Stomach smooth muscle (tissue), 2 donors: Measurements from ENCODE around the gene CARS2.
A peak's percentile ranks its signal among the peaks of the same experiment; 100 is the strongest.
"Not testable (repeated sequence)": the region's sequence is repeated elsewhere in the genome, so short reads cannot be mapped to it uniquely, and the experiment has no call there.

ENCODE experiments used
- H3K27ac ChIP-seq: one replicate; pipeline ENCODE4 v1.7.0; 2013; ENCODE audit warnings: mild to moderate bottlenecking, low read length, inconsistent platforms
- H3K27me3 ChIP-seq, 2 donors: one replicate each; pipeline ENCODE4 v1.7.0; 2013; ENCODE audit warnings: low read length in 2 of 2; ENCODE audit not compliant: insufficient read depth in 2 of 2, control insufficient read depth in 1 of 2
- H3K36me3 ChIP-seq, 2 donors: one replicate each; pipeline ENCODE4 v1.7.0; 2013; ENCODE audit warnings: low read length in 2 of 2; ENCODE audit not compliant: control insufficient read depth in 2 of 2, insufficient read depth in 2 of 2
- H3K4me1 ChIP-seq: one replicate; pipeline ENCODE4 v1.7.0; 2013; ENCODE audit warnings: low read length; ENCODE audit not compliant: control insufficient read depth, insufficient read depth
- H3K4me3 ChIP-seq, 2 donors: one replicate each; pipeline ENCODE4 v1.7.0; 2013; ENCODE audit warnings: low read length in 2 of 2
- H3K9ac ChIP-seq, 2 donors: one replicate each; pipeline ENCODE4 v1.7.0; 2013; ENCODE audit warnings: low read length in 2 of 2, mild to moderate bottlenecking in 1 of 2
- H3K9me3 ChIP-seq, 2 donors: one replicate each; pipeline ENCODE4 v1.7.0; 2013; ENCODE audit warnings: low read length in 2 of 2; ENCODE audit not compliant: control insufficient read depth in 2 of 2
- donor health status: healthy.
- donor health status: Pancreatic carcinoma.

The CARS2 gene

DNA sequence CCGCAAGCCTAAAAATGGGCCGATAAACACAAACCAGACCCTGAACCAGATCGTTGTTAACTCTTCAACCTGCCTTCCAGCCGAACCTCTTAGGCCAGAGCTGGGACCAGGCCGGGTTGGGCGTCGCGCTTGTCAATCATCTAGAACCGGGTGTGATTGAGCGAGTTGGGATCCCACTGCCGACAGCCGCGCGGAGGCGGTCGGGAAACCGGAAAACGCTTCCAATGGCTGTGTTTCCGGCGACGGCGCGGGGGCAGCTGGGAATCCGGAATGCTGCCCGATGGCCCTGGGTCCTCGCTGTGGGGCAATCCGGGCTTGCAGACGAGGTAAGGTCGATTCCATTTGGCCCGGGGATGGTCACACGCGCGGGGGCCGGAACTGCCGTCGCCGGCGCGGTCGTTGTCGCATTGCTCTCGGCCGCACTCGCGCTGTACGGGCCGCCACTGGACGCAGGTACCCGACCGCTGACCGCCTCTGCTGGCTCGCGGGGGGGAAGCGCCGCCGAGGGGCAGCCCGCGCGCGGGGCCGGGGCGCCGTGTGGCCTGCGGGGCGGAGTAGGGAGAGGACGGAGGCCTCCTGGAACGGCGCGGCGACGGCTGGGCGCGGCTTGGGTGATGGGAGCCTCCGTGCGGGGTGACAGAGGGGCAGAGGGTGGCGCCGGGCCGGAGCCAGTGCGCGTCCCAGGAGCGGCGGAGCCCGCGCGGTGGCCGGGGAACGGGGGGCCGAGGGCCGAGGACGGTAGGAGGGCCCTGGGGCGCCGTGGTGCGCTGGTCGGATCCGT, 90.4 kb downstream of the CARS2 start, which contains the start of gene NAXD:
TSS of gene NAXD (plus strand) at position 224 of the 781 bp plus-strand sequence. CDS start at position 281, 57 bp downstream.
- Histone ChIP-seq H3K27ac (peak within 1 kb of the TSS; percentile 90), H3K9me3 (no peaks in the 10 kb centered on the region), H3K27me3 (no peaks in the 10 kb centered on the region), H3K9ac (peak within 1 kb of the TSS; percentile 87 to 90), H3K36me3 (no peaks in the 10 kb centered on the region), H3K4me1 (peaks cover 41% of the 10 kb centered on the region), H3K4me3 (peak within 1 kb of the TSS; percentile 78 to 89)

DNA sequence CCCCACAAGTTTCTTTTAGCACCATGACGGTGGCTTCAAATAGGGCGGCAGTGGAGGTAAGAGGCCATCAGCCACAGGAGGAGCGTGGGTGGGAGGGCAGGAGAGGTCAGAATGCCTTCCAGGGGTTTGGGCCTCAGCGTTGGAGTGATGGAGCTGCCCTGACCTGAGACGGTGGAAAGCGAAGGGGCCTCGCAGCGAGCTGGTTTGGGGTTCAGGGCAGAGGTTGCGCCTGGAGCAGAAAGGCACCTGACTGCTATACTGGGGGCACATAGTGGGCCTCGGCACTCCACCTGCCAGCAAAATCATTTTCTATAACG, 91.0 kb downstream of the CARS2 start:
- peak overlapping the region; percentile 87 to 90 for H3K9ac ChIP-seq
- H3K27me3 ChIP-seq: no peaks in the 10 kb centered on the region
- peak overlapping the region; percentile 78 to 89 for H3K4me3 ChIP-seq
- H3K27ac ChIP-seq: peak overlapping the region; percentile 90
- H3K4me1 ChIP-seq: peaks cover 39% of the 10 kb centered on the region
- H3K36me3 ChIP-seq: no peaks in the 10 kb centered on the region
- H3K9me3 ChIP-seq: no peaks in the 10 kb centered on the region

DNA sequence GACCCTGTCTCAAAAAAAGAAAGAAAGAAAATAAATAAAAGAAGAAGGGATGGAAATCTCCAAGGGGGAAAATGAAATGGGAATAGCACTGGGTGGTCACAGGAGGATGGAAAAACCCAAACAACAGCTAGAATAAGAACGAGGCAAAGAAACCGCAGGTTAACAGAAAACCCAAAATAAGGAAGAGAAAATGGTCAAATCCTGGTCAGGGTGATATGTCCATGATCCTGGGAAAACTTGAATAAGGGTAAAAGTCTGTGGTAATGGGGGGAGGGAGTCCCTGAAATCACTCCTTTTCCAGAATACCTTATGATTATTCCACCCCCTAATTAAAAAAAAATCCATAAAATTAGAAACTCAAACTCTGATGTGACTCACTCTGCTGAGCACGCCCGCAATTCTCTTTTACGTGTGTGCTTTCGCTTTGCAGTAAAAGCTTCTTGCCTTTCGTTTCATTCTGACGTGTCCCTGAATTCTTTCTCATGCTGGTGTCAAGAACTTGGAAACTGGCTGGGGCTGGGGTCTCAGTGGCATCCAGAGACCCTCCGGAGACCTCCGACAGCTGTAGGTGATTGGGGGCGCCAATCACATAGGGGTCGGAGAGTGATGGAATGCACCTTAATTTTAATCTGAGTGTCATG, 94.8 kb downstream of the CARS2 start:
- H3K27ac ChIP-seq: no peak overlapping the region
- no peaks in the 10 kb centered on the region for H3K27me3 ChIP-seq
- no peak overlapping the region for H3K4me3 ChIP-seq
- no peak overlapping the region for H3K9ac ChIP-seq
- H3K36me3 ChIP-seq: no peaks in the 10 kb centered on the region
- peaks cover 7% of the 10 kb centered on the region for H3K4me1 ChIP-seq
- no peaks in the 10 kb centered on the region for H3K9me3 ChIP-seq

DNA sequence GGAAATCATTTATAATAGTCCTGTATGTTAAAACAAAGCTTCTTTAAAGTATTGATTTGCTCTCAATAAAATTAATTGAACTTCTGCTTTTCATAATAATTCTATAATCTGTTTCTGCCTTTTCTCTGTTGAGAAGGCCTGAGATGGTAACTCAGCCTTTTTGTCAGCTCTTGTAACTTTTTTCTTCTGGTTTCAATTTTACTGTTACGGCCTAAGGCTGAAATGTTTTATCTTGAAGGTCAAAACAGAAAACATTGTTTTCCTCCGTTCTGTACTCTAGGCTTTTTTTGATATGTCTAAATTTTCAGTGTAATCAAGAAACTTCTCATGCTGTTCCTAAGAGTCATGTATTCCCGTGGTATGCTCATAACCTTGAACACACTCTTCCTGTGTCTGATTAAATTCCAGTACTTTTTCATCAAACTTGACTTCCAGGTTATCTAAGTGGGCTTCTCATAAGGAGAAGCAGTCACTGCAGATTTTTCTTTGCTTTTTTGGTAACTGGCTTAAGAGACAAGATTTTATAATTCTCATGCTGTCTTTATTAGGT, 98.2 kb downstream of the CARS2 start:
- no peak overlapping the region for H3K4me3 ChIP-seq
- no peak overlapping the region for H3K27ac ChIP-seq
- H3K4me1 ChIP-seq: no peaks in the 10 kb centered on the region
- no peaks in the 10 kb centered on the region for H3K9me3 ChIP-seq
- H3K36me3 ChIP-seq: no peaks in the 10 kb centered on the region
- no peak overlapping the region for H3K9ac ChIP-seq
- H3K27me3 ChIP-seq: no peaks in the 10 kb centered on the region

DNA sequence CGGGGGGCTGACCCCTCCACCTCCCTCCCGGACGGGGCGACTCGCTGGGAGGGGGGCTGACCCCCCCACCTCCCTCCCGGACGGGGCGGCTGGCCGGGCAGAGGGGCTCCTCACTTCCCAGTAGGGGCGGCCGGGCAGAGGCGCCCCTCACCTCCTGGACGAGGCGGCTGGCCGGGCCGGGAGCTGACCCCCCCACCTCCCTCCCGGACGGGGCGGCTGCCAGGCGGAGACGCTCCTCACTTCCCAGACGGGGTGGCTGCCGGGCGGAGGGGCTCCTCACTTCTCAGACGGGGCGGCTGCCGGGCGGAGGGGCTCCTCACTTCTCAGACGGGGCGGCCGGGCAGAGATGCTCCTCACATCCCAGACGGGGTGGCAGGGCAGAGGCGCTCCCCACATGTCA, 99.6 kb downstream of the CARS2 start:
- H3K9ac ChIP-seq, H3K36me3 ChIP-seq, H3K27me3 ChIP-seq, H3K4me1 ChIP-seq, H3K4me3 ChIP-seq, H3K27ac ChIP-seq, H3K9me3 ChIP-seq: not testable (repeated sequence)

DNA sequence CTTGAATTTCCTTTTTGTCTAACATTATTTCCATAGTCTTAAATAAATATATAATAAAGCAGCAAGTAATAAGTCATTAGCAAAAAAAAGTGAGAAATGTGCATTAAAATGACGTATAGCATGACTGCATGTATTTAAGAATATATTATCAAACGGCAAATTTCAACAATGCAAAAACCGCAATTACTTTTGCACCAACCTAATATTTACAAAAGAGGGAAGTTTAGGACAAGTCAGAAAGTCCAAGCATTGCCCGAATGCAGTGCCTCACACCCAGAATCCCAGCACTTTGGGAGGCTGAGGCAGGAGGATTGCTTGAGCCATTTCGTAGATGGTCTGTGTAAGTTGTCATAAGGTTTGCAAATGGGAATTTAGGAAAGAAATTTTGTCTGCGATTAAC, 100.8 kb downstream of the CARS2 start:
- H3K36me3 ChIP-seq: no peaks in the 10 kb centered on the region
- H3K4me3 ChIP-seq: no peak overlapping the region
- no peak overlapping the region for H3K9ac ChIP-seq
- H3K27me3 ChIP-seq: no peaks in the 10 kb centered on the region
- H3K27ac ChIP-seq: no peak overlapping the region
- H3K9me3 ChIP-seq: no peaks in the 10 kb centered on the region
- peaks cover 5% of the 10 kb centered on the region for H3K4me1 ChIP-seq

DNA sequence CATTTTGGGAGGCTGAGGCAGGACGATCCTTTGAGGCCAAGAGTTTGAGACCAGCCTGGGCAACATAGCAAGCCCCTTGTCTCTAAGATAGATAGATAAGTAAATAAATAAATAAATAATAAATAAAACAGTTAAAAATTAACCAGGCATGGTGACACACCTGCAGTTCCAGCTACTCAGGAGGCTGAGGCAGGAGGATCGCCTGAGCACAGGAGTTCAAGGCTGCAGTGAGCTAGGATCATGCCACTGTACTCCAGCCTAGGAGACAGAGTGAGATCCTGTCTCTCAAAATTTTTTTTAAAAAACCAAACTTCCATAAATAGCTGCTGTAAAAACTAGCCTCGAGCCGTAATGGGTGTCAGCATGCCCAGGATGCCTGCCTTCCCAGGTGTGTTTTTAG, 104.9 kb downstream of the CARS2 start:
- no peak overlapping the region for H3K4me3 ChIP-seq
- no peaks in the 10 kb centered on the region for H3K9me3 ChIP-seq
- no peak overlapping the region for H3K27ac ChIP-seq
- no peaks in the 10 kb centered on the region for H3K27me3 ChIP-seq
- no peaks in the 10 kb centered on the region for H3K36me3 ChIP-seq
- no peak overlapping the region for H3K9ac ChIP-seq
- peaks cover 5% of the 10 kb centered on the region for H3K4me1 ChIP-seq

DNA sequence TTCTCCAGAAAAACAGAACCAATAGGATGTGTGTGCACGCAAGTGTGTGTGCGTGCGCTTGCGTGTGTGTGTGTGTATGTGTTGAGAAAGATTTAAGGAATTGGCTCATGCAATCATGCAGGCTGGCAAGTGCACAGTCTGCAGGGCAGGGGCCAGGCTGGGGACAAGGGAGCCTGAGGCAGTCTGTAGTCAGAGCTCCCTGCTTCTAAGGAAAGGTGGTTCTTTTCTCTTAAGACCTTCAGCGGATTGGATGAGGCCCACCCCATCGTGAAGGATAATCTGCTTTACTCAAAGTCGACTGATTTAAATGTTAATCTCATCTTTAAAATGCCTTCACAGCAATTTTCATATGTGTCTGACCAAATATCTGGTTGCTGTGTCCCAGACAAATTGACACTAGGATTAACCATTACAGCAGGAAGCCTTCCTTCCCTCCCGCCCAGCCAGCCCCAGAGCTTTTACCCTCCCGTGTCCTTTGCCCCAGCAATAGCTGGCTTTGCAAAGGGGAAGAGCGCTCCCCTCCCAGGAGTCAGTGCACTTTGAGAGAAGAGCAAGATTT, 105.6 kb downstream of the CARS2 start:
- Histone ChIP-seq H3K27ac (no peak overlapping the region), H3K4me1 (peaks cover 5% of the 10 kb centered on the region), H3K4me3 (no peak overlapping the region), H3K9ac (no peak overlapping the region), H3K9me3 (no peaks in the 10 kb centered on the region), H3K27me3 (no peaks in the 10 kb centered on the region), H3K36me3 (no peaks in the 10 kb centered on the region)

DNA sequence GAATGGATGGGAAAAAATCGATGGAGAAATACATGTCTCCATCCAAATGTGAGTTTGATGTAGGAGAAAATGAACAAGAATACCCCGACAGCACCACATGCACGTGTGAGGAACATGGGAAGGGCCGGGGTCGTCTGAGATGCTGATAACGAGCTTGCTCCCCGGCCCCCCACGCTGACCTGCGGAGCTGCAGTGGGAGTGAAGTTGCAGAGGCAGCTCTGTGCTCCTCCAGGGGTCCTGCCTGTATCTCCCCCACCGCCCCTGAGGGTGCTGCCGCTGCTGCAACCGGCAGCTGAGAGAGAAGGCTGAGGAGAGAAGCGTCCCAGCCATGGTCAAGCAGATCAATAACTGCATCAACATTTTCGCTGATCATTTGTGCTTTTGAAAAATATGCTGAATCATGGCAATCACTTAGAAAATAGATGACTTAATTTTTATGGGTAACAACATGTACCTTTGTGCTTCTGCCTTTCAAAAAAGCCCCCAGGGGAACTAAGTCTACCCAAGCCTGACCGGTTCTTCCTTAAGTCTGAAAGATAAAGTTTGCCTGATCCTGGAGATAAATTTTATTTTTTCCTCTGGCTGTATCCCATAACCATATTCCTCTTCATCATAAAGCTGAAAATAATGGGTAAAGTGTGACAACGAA, 108.8 kb downstream of the CARS2 start:
- peaks cover 2% of the 10 kb centered on the region for H3K4me1 ChIP-seq
- no peaks in the 10 kb centered on the region for H3K9me3 ChIP-seq
- H3K27me3 ChIP-seq: no peaks in the 10 kb centered on the region
- no peak overlapping the region for H3K4me3 ChIP-seq
- no peak overlapping the region for H3K27ac ChIP-seq
- no peaks in the 10 kb centered on the region for H3K36me3 ChIP-seq
- H3K9ac ChIP-seq: no peak overlapping the region

DNA sequence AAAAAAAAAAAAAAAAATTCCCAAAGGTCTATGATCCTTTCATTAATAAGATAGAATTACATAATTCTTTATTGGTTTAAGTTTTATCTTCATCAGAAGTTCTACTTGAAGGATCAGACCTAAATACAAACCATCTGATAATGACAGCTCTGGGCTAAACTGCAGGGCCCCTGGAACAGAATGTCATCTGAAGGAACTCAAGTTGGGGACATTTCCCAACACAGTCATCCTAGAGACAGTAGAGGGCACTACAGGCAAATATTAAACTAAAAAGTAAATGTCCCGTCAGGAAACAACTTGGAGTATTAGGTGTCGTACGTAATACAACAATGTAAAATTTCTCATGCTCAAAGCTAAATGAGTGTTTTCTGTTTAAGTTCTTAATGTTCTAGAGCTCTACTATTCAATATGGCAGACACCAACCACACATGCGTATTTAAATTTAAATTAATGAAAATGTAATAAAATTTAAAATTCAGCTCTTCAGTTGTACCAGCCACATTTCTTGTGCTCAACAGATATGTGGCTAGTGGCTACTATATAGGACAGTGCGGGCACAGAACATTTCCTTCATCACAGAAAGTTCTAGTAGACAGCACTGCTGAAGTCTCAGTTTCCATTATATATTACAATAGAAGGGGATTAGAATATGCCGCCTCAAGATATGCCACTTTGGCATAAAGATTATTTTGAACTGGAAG, 112.3 kb downstream of the CARS2 start:
- H3K4me1 ChIP-seq: no peaks in the 10 kb centered on the region
- no peaks in the 10 kb centered on the region for H3K9me3 ChIP-seq
- no peaks in the 10 kb centered on the region for H3K27me3 ChIP-seq
- H3K36me3 ChIP-seq: no peaks in the 10 kb centered on the region
- H3K9ac ChIP-seq: no peak overlapping the region
- no peak overlapping the region for H3K4me3 ChIP-seq
- no peak overlapping the region for H3K27ac ChIP-seq
